ENCODE measurements around the gene ARHGAP9.

ARHGAP9 gene

GRCh38 chr12:57461917-57462250, 17.8 kb downstream of the ARHGAP9 start:
- Histone ChIP-seq H3K4me3 (ENCODE audit: low read length in 2 of 2) (peak overlapping the region; percentile 72 to 80), H3K27ac (ENCODE audit: low read length) (peak overlapping the region; percentile 49), H3K4me1 (ENCODE audit: control insufficient read depth, insufficient read depth, low read length) (peaks cover 32% of the 10 kb centered on the region), H3K9ac (ENCODE audit: low read length in 2 of 2) (peak overlapping the region; percentile 35 to 60), H3K9me3 (ENCODE audit: control insufficient read depth in 2 of 2, low read length in 2 of 2) (no peaks in the 10 kb centered on the region), H3K27me3 (ENCODE audit: control insufficient read depth in 1 of 2, insufficient read depth in 2 of 2, low read length in 2 of 2) (peaks cover 5 to 8% of the 10 kb centered on the region in 2 donors), H3K36me3 (ENCODE audit: control insufficient read depth in 2 of 2, insufficient read depth in 2 of 2, low read length in 2 of 2) (no peaks in the 10 kb centered on the region)

DNA sequence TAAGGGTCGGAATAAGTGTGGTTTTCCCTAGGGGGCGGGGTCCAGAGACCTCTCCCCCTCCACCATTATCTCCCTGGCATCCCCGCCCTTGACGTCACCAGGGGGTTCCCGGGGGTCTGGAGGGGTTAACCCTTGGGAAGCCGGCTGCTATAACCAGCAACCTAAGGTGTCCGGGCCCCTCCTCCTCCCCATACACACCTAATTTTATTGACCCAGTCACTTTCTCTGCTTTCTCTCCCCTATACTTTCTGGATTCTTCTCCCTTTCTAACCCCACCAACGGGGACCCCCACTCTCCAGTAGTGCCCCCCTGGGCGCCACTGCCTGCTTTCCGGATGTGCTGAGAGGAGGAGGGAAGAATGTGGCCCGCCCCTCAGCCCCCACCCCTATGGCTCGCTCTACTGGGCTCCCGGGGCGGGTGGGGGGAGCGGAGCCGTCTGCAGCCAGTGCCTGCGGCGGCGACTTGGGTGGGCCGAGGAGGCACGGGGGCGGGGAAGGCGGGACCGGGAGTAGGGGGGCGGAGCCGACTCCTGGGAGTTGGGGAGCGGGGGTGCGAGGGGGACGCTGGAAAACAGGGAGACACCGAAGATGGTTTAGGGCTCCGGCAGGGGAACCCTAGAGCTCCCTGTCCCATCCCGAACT, 18.3 kb downstream of the ARHGAP9 start:
- Histone ChIP-seq H3K9ac (ENCODE audit: low read length in 2 of 2) (peak overlapping the region in 1 of 2 donors; percentile 35), H3K27ac (ENCODE audit: low read length) (peak overlapping the region; percentile 49), H3K27me3 (ENCODE audit: control insufficient read depth in 1 of 2, insufficient read depth in 2 of 2, low read length in 2 of 2) (peaks cover 5 to 8% of the 10 kb centered on the region in 2 donors), H3K4me3 (ENCODE audit: low read length in 2 of 2) (peak overlapping the region; percentile 72 to 80), H3K4me1 (ENCODE audit: control insufficient read depth, insufficient read depth, low read length) (peaks cover 32% of the 10 kb centered on the region), H3K9me3 (ENCODE audit: control insufficient read depth in 2 of 2, low read length in 2 of 2) (no peaks in the 10 kb centered on the region), H3K36me3 (ENCODE audit: control insufficient read depth in 2 of 2, insufficient read depth in 2 of 2, low read length in 2 of 2) (no peaks in the 10 kb centered on the region)

GRCh38 chr12:57460841-57461275, 18.8 kb downstream of the ARHGAP9 start:
- Histone ChIP-seq H3K9me3 (ENCODE audit: control insufficient read depth in 2 of 2, low read length in 2 of 2) (no peaks in the 10 kb centered on the region), H3K4me3 (ENCODE audit: low read length in 2 of 2) (peak overlapping the region; percentile 51 to 66), H3K36me3 (ENCODE audit: control insufficient read depth in 2 of 2, insufficient read depth in 2 of 2, low read length in 2 of 2) (no peaks in the 10 kb centered on the region), H3K9ac (ENCODE audit: low read length in 2 of 2) (peak overlapping the region; percentile 9 to 21), H3K27ac (ENCODE audit: low read length) (peak overlapping the region; percentile 41), H3K27me3 (ENCODE audit: control insufficient read depth in 1 of 2, insufficient read depth in 2 of 2, low read length in 2 of 2) (peaks cover 8% of the 10 kb centered on the region in 2 donors), H3K4me1 (ENCODE audit: control insufficient read depth, insufficient read depth, low read length) (peaks cover 35% of the 10 kb centered on the region)

- H3K36me3 ChIP-seq (ENCODE audit: control insufficient read depth in 2 of 2, insufficient read depth in 2 of 2, low read length in 2 of 2) = no peaks in the 10 kb centered on the region
- no peak overlapping the region for H3K27ac ChIP-seq (ENCODE audit: low read length)
- peaks cover 35% of the 10 kb centered on the region for H3K4me1 ChIP-seq (ENCODE audit: control insufficient read depth, insufficient read depth, low read length)
- no peak overlapping the region for H3K9ac ChIP-seq (ENCODE audit: low read length in 2 of 2)
- no peaks in the 10 kb centered on the region for H3K9me3 ChIP-seq (ENCODE audit: control insufficient read depth in 2 of 2, low read length in 2 of 2)
- peak overlapping the region in 1 of 2 donors; percentile 66 for H3K4me3 ChIP-seq (ENCODE audit: low read length in 2 of 2)
- H3K27me3 ChIP-seq (ENCODE audit: control insufficient read depth in 1 of 2, insufficient read depth in 2 of 2, low read length in 2 of 2) = peaks cover 11% of the 10 kb centered on the region in 2 donors
These were observed 19.2 kb downstream of the ARHGAP9 start for GRCh38 chr12:57460468-57460784.

GRCh38 chr12:57459750-57460467, 19.8 kb downstream of the ARHGAP9 start, which contains the start of gene GLI1:
Gene GLI1, plus strand, starts transcription at chr12:57459785. Its CDS starts 3,907 bp downstream, at chr12:57463692.
- H3K4me3 ChIP-seq (ENCODE audit: low read length in 2 of 2) = peak within 1 kb of the TSS; percentile 88 to 96
- peak within 1 kb of the TSS; percentile 57 to 62 for H3K9ac ChIP-seq (ENCODE audit: low read length in 2 of 2)
- peaks cover 11 to 12% of the 10 kb centered on the region in 2 donors for H3K27me3 ChIP-seq (ENCODE audit: control insufficient read depth in 1 of 2, insufficient read depth in 2 of 2, low read length in 2 of 2)
- peak within 1 kb of the TSS; percentile 60 for H3K27ac ChIP-seq (ENCODE audit: low read length)
- H3K9me3 ChIP-seq (ENCODE audit: control insufficient read depth in 2 of 2, low read length in 2 of 2) = no peaks in the 10 kb centered on the region
- H3K36me3 ChIP-seq (ENCODE audit: control insufficient read depth in 2 of 2, insufficient read depth in 2 of 2, low read length in 2 of 2) = no peaks in the 10 kb centered on the region
- peaks cover 35% of the 10 kb centered on the region for H3K4me1 ChIP-seq (ENCODE audit: control insufficient read depth, insufficient read depth, low read length)

- Histone ChIP-seq H3K27me3 (ENCODE audit: control insufficient read depth in 1 of 2, insufficient read depth in 2 of 2, low read length in 2 of 2) (peaks cover 11 to 12% of the 10 kb centered on the region in 2 donors), H3K36me3 (ENCODE audit: control insufficient read depth in 2 of 2, insufficient read depth in 2 of 2, low read length in 2 of 2) (no peaks in the 10 kb centered on the region), H3K27ac (ENCODE audit: low read length) (peak overlapping the region; percentile 60), H3K4me1 (ENCODE audit: control insufficient read depth, insufficient read depth, low read length) (peaks cover 35% of the 10 kb centered on the region), H3K9me3 (ENCODE audit: control insufficient read depth in 2 of 2, low read length in 2 of 2) (no peaks in the 10 kb centered on the region), H3K4me3 (ENCODE audit: low read length in 2 of 2) (peak overlapping the region; percentile 88 to 96), H3K9ac (ENCODE audit: low read length in 2 of 2) (peak overlapping the region; percentile 57 to 62)
These were observed 20.5 kb downstream of the ARHGAP9 start for GRCh38 chr12:57459055-57459749.

GRCh38 chr12:57458665-57459054, 21.0 kb downstream of the ARHGAP9 start:
- Histone ChIP-seq H3K27ac (ENCODE audit: low read length) (peak overlapping the region; percentile 60), H3K4me1 (ENCODE audit: control insufficient read depth, insufficient read depth, low read length) (peaks cover 35% of the 10 kb centered on the region), H3K9me3 (ENCODE audit: control insufficient read depth in 2 of 2, low read length in 2 of 2) (no peaks in the 10 kb centered on the region), H3K4me3 (ENCODE audit: low read length in 2 of 2) (peak overlapping the region; percentile 88 to 96), H3K36me3 (ENCODE audit: control insufficient read depth in 2 of 2, insufficient read depth in 2 of 2, low read length in 2 of 2) (no peaks in the 10 kb centered on the region), H3K27me3 (ENCODE audit: control insufficient read depth in 1 of 2, insufficient read depth in 2 of 2, low read length in 2 of 2) (peaks cover 10 to 11% of the 10 kb centered on the region in 2 donors), H3K9ac (ENCODE audit: low read length in 2 of 2) (peak overlapping the region; percentile 57 to 62)

- no peak overlapping the region for H3K4me3 ChIP-seq (ENCODE audit: low read length in 2 of 2)
- H3K36me3 ChIP-seq (ENCODE audit: control insufficient read depth in 2 of 2, insufficient read depth in 2 of 2, low read length in 2 of 2) = no peaks in the 10 kb centered on the region
- H3K9ac ChIP-seq (ENCODE audit: low read length in 2 of 2) = no peak overlapping the region
- H3K9me3 ChIP-seq (ENCODE audit: control insufficient read depth in 2 of 2, low read length in 2 of 2) = no peaks in the 10 kb centered on the region
- H3K27me3 ChIP-seq (ENCODE audit: control insufficient read depth in 1 of 2, insufficient read depth in 2 of 2, low read length in 2 of 2) = peaks cover 10 to 11% of the 10 kb centered on the region in 2 donors
- no peak overlapping the region for H3K27ac ChIP-seq (ENCODE audit: low read length)
- H3K4me1 ChIP-seq (ENCODE audit: control insufficient read depth, insufficient read depth, low read length) = peaks cover 38% of the 10 kb centered on the region
These were observed 22.8 kb downstream of the ARHGAP9 start for GRCh38 chr12:57456737-57457490.

DNA sequence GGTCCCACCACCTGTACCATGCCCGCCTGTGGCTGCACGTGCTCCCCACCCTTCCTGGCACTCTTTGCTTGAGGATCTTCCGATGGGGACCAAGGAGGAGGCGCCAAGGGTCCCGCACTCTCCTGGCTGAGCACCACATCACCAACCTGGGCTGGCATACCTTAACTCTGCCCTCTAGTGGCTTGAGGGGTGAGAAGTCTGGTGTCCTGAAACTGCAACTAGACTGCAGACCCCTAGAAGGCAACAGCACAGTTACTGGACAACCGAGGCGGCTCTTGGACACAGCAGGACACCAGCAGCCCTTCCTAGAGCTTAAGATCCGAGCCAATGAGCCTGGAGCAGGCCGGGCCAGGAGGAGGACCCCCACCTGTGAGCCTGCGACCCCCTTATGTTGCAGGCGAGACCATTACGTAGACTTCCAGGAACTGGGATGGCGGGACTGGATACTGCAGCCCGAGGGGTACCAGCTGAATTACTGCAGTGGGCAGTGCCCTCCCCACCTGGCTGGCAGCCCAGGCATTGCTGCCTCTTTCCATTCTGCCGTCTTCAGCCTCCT, 23.4 kb downstream of the ARHGAP9 start:
- no peak overlapping the region for H3K27ac ChIP-seq (ENCODE audit: low read length)
- H3K27me3 ChIP-seq (ENCODE audit: control insufficient read depth in 1 of 2, insufficient read depth in 2 of 2, low read length in 2 of 2) = peaks cover 9 to 10% of the 10 kb centered on the region in 2 donors
- no peak overlapping the region for H3K9ac ChIP-seq (ENCODE audit: low read length in 2 of 2)
- no peak overlapping the region for H3K4me3 ChIP-seq (ENCODE audit: low read length in 2 of 2)
- peaks cover 41% of the 10 kb centered on the region for H3K4me1 ChIP-seq (ENCODE audit: control insufficient read depth, insufficient read depth, low read length)
- no peaks in the 10 kb centered on the region for H3K9me3 ChIP-seq (ENCODE audit: control insufficient read depth in 2 of 2, low read length in 2 of 2)
- no peaks in the 10 kb centered on the region for H3K36me3 ChIP-seq (ENCODE audit: control insufficient read depth in 2 of 2, insufficient read depth in 2 of 2, low read length in 2 of 2)
